GM21717 (cell line): ENCODE results near the gene MORC4.

Experiments
- ATAC-seq: cut with Tn5 transposase; IDR thresholded peaks from one replicate; pipeline ENCODE4 v1.9.1; 2021; ENCODE audit warnings: mild to moderate bottlenecking, moderate library complexity; ENCODE audit not compliant: unreplicated experiment

MORC4 gene

GRCh38 chrX:106917830-106918500 lies 82.0 kb downstream of the MORC4 start:
- no peak for ATAC-seq

- ATAC-seq: no peak
Measured at GRCh38 chrX:106912864-106913263, 87.1 kb downstream of the MORC4 start.

- no peak for ATAC-seq
Measured at GRCh38 chrX:106906361-106906760, 93.7 kb downstream of the MORC4 start.

- ATAC-seq: no peak
Measured at GRCh38 chrX:106905064-106905708, 94.8 kb downstream of the MORC4 start.

- no peak for ATAC-seq
Measured at GRCh38 chrX:106903856-106904528, 96.0 kb downstream of the MORC4 start.

- ATAC-seq: no peak
Measured at GRCh38 chrX:106903291-106903824, 96.7 kb downstream of the MORC4 start, which contains the start of gene RIPPLY1. TSS of gene RIPPLY1 (minus strand) at chrX:106903341. CDS start at chrX:106903287, 54 bp downstream.

GRCh38 chrX:106902684-106903083 lies 97.3 kb downstream of the MORC4 start:
- ATAC-seq: no peak

GRCh38 chrX:106901781-106902219 lies 98.2 kb downstream of the MORC4 start:
- ATAC-seq: no peak

- no peak for ATAC-seq
Measured at GRCh38 chrX:106901341-106901740, 98.7 kb downstream of the MORC4 start.

- ATAC-seq: no peak
Measured at GRCh38 chrX:106899841-106900240, 100.2 kb downstream of the MORC4 start.

- no peak for ATAC-seq
Measured at GRCh38 chrX:106899276-106899675, 100.7 kb downstream of the MORC4 start.

GRCh38 chrX:106898462-106898861 lies 101.5 kb downstream of the MORC4 start:
- ATAC-seq: peak; percentile 67

- no peak for ATAC-seq
Measured at GRCh38 chrX:106897259-106897658, 102.8 kb downstream of the MORC4 start.

- no peak for ATAC-seq
Measured at GRCh38 chrX:106894978-106895452, 105.0 kb downstream of the MORC4 start.

GRCh38 chrX:106894392-106894909 lies 105.6 kb downstream of the MORC4 start:
- ATAC-seq: peak; percentile 86

GRCh38 chrX:106891762-106892460 lies 108.1 kb downstream of the MORC4 start:
- no peak for ATAC-seq
